ENCODE measurements around the gene SESN1. TPM values are rescaled to one million over a fixed set of nuclear protein-coding genes. Genes with fewer than 3 reads are reported as not detected.

The SESN1 gene
- polyA plus RNA-seq, 1 experiment, result 9.1 TPM

- ChIA-PET CTCF (interaction anchor here (2.2 kb wide), 1 partner anchor 14 kb away, joined by 8 read pairs; no protein-coding TSS in a partner anchor), POLR2A (no interaction called here)
- TF ChIP-seq CTCF (IDR thresholded peaks at IDR 0.05; ENCODE audit: insufficient read depth, low read depth, low read length), result no peak
- H3K36me3 ChIP-seq (ENCODE audit: control insufficient read depth, insufficient read depth, low read length), result no peaks in the 10 kb centered on the region
- H3K27me3 ChIP-seq (ENCODE audit: control insufficient read depth, insufficient read depth, low read length), result no peaks in the 10 kb centered on the region
- DNase-seq (ENCODE audit: low read depth), result no peak
- no peak overlapping the region for H3K4me3 ChIP-seq (ENCODE audit: low read depth, low read length)
Observed at GRCh38 chr6:109000289-109000688, 94.4 kb downstream of the SESN1 start.

- H3K4me3 ChIP-seq (ENCODE audit: low read depth, low read length), result no peak overlapping the region
- TF ChIP-seq CTCF (IDR thresholded peaks at IDR 0.05; ENCODE audit: insufficient read depth, low read depth, low read length), result no peak
- H3K27me3 ChIP-seq (ENCODE audit: control insufficient read depth, insufficient read depth, low read length), result no peaks in the 10 kb centered on the region
- ChIA-PET POLR2A (interaction anchor here (0.6 kb wide), 1 partner anchor 410 kb away, joined by 4 read pairs; no protein-coding TSS in a partner anchor), CTCF (interaction anchor here (0.9 to 2.2 kb wide), 2 partner anchors 13 kb away, joined by 3 to 8 read pairs; no protein-coding TSS in a partner anchor)
- no peaks in the 10 kb centered on the region for H3K36me3 ChIP-seq (ENCODE audit: control insufficient read depth, insufficient read depth, low read length)
- DNase-seq (ENCODE audit: low read depth), result no peak
Observed at GRCh38 chr6:108999428-108999827, 95.2 kb downstream of the SESN1 start.

GRCh38 chr6:108998485-108998884, 96.2 kb downstream of the SESN1 start:
- no peak for DNase-seq (ENCODE audit: low read depth)
- H3K36me3 ChIP-seq (ENCODE audit: control insufficient read depth, insufficient read depth, low read length), result peaks cover 2% of the 10 kb centered on the region; the same call in 1 of the 2 replicates
- ChIA-PET CTCF (interaction anchor here (0.5 kb wide), 1 partner anchor 49 kb away, joined by 3 read pairs; no protein-coding TSS in a partner anchor), POLR2A (no interaction called here)
- H3K4me3 ChIP-seq (ENCODE audit: low read depth, low read length), result no peak overlapping the region
- TF ChIP-seq CTCF (IDR thresholded peaks at IDR 0.05; ENCODE audit: insufficient read depth, low read depth, low read length), result no peak
- no peaks in the 10 kb centered on the region for H3K27me3 ChIP-seq (ENCODE audit: control insufficient read depth, insufficient read depth, low read length)

DNA sequence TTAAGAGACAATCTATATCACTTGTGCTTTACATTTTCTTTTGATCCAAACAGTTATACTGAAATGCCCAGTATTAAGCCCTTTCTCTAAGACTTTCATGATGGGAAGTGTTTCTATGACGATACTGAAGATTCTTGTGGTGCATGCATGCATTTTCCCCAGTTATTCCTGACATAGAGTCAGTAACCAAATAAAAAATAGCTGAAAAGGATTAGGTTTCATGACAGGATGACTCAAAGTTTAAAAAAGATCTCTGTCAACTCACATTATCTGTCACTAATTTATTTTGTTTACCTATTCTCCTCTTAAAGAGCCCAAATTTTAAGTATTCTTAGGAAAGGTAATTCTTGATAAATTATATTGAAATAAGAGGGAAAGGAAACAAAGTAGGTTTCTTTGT, 98.4 kb downstream of the SESN1 start:
- no peak for DNase-seq (ENCODE audit: low read depth)
- POLR2A ChIA-PET, result no interaction called here
- H3K36me3 ChIP-seq (ENCODE audit: control insufficient read depth, insufficient read depth, low read length), result peaks cover 3% of the 10 kb centered on the region; the same call in 1 of the 2 replicates
- no peak for TF ChIP-seq CTCF (IDR thresholded peaks at IDR 0.05; ENCODE audit: insufficient read depth, low read depth, low read length)
- no peak overlapping the region for H3K4me3 ChIP-seq (ENCODE audit: low read depth, low read length)
- CTCF ChIA-PET, result interaction anchor here (1.3 kb wide), 1 partner anchor 13 kb away, joined by 4 read pairs; no protein-coding TSS in a partner anchor
- H3K27me3 ChIP-seq (ENCODE audit: control insufficient read depth, insufficient read depth, low read length), result no peaks in the 10 kb centered on the region

GRCh38 chr6:108995296-108995695, 99.3 kb downstream of the SESN1 start:
- no peak for TF ChIP-seq CTCF (IDR thresholded peaks at IDR 0.05; ENCODE audit: insufficient read depth, low read depth, low read length)
- peaks cover 4% of the 10 kb centered on the region; the same call in 1 of the 2 replicates for H3K36me3 ChIP-seq (ENCODE audit: control insufficient read depth, insufficient read depth, low read length)
- H3K4me3 ChIP-seq (ENCODE audit: low read depth, low read length), result no peak overlapping the region
- H3K27me3 ChIP-seq (ENCODE audit: control insufficient read depth, insufficient read depth, low read length), result no peaks in the 10 kb centered on the region
- ChIA-PET POLR2A (no interaction called here), CTCF (no interaction called here)
- no peak for DNase-seq (ENCODE audit: low read depth)
